Mesothelial cell of epicardium (in vitro differentiated cells): ENCODE measurements around the gene SNRPD1. TPM values are rescaled to one million over a fixed set of nuclear protein-coding genes. Genes with fewer than 3 reads are reported as not detected.

Experiments used
- DNase-seq, 2 experiments: peaks; one replicate each; pipeline ENCODE4 v3.0.0; 2021; ENCODE audit warnings: low spot score in 2 of 2; ENCODE audit not compliant: unreplicated experiment in 2 of 2
- H3K27ac Mint-ChIP-seq: 2 replicates; pipeline ENCODE4 v1.8.0; 2021; ENCODE audit warnings: mixed read lengths
- H3K27me3 Mint-ChIP-seq: 2 replicates; pipeline ENCODE4 v1.8.0; 2021; ENCODE audit warnings: low read depth, mixed read lengths
- H3K36me3 Mint-ChIP-seq: 2 replicates; pipeline ENCODE4 v1.8.0; 2021; ENCODE audit warnings: mixed read lengths
- H3K4me1 Mint-ChIP-seq: 2 replicates; pipeline ENCODE4 v1.8.0; 2021; ENCODE audit warnings: mixed read lengths
- H3K4me3 Mint-ChIP-seq: 2 replicates; pipeline ENCODE4 v1.8.0; 2021; ENCODE audit warnings: mild to moderate bottlenecking, moderate library complexity, mixed read lengths
- H3K9me3 Mint-ChIP-seq: 2 replicates; pipeline ENCODE4 v1.8.0; 2021; ENCODE audit warnings: mixed read lengths
- CTCF ChIP-seq: fragments of 200-600 bp; sonication (generic); IDR thresholded peaks from one replicate; pipeline ENCODE4 v1.5.0; 2021; ENCODE audit warnings: antibody characterized with exemption; ENCODE audit not compliant: unreplicated experiment
- total RNA-seq: library from RNA; stranded (reverse); gene quantifications from 3 replicates; pipeline ENCODE4 v1.2.1, GENCODE V29; 2021

Gene SNRPD1
- total RNA-seq, 1 donor from 2014 or later = 71.0 TPM

DNA sequence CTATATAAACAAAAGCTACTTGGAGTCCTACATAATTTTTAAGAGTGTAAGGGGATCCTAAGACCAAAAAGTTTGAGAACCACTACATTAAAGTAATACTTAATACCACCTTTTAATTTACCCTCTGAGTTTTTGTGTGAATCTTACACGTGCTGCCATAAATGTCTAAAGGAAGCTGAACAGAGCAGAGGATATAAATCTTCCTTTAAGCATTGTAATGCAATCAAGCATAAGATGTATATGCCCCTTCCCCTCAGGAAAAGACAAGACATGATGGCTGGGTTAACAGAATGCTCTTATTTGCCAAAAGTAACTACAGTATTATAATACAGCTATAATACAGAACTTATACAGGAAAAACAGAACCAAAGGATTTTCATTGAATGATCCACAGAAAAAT, 14.5 kb upstream of the SNRPD1 start:
- Mint-ChIP-seq H3K36me3 (peaks cover 9% of the 10 kb centered on the region), H3K4me3 (no peak overlapping the region), H3K4me1 (peaks cover 11% of the 10 kb centered on the region), H3K9me3 (peaks cover 7% of the 10 kb centered on the region), H3K27me3 (no peaks in the 10 kb centered on the region), H3K27ac (no peak overlapping the region)
- no peak for TF ChIP-seq CTCF
- DNase-seq = no peak

DNA sequence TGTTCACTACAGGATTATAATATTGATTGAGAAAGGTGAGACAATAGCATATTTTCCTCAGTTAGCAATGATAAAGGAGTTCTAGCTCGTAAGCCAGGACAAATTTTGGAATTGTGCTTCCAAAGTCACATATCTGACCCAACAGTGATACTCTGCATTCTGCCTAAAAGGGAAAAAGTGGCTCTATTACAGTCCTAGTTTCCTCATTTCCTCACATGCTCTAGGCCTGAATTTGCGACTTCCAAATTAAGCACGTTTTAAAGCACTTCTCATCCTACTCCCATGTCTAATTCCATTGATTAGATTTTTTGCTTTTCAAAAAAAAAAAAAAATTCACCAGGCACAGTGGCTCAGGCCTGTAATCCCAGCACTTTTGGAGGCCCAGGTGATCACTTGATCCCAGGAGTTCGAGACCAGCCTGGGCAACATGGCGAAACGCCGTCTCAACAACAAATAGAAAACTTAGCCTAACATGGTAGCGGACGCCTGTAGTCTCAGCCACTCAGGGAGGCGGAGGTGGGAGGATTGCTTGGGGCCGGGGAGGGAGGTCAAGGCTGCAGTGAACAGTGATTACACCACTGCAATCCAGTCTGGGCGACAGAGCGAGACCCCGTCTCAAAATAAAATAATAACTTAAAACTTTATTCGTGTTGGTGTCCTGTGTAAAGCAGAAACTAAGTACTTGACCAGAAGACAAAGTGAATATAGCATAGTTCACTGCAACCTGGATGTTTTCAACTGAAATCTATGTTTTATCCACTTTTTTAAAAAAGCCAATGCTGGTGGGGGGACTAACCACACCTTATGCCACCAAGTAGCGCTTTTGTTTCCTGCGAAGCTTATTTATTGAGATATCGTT, 13.2 kb upstream of the SNRPD1 start:
- Mint-ChIP-seq H3K27me3 (no peaks in the 10 kb centered on the region), H3K36me3 (peaks cover 4% of the 10 kb centered on the region), H3K9me3 (peaks cover 4% of the 10 kb centered on the region)

GRCh38 chr18:21599585-21600525, 12.3 kb upstream of the SNRPD1 start:
- Mint-ChIP-seq H3K4me1 (peaks cover 11% of the 10 kb centered on the region), H3K36me3 (no peaks in the 10 kb centered on the region), H3K27me3 (no peaks in the 10 kb centered on the region), H3K27ac (peak overlapping the region; percentile 99), H3K9me3 (no peaks in the 10 kb centered on the region), H3K4me3 (peak overlapping the region; percentile 83)
- peak; percentile 35 to 71 for DNase-seq
- no peak for TF ChIP-seq CTCF

More for the DNA sequence above, 13.2 kb upstream of the SNRPD1 start:
- Mint-ChIP-seq H3K4me3 (peak overlapping the region; percentile 83), H3K4me1 (peaks cover 11% of the 10 kb centered on the region), H3K27ac (peak overlapping the region; percentile 99)
- DNase-seq = no peak
- TF ChIP-seq CTCF = no peak

DNA sequence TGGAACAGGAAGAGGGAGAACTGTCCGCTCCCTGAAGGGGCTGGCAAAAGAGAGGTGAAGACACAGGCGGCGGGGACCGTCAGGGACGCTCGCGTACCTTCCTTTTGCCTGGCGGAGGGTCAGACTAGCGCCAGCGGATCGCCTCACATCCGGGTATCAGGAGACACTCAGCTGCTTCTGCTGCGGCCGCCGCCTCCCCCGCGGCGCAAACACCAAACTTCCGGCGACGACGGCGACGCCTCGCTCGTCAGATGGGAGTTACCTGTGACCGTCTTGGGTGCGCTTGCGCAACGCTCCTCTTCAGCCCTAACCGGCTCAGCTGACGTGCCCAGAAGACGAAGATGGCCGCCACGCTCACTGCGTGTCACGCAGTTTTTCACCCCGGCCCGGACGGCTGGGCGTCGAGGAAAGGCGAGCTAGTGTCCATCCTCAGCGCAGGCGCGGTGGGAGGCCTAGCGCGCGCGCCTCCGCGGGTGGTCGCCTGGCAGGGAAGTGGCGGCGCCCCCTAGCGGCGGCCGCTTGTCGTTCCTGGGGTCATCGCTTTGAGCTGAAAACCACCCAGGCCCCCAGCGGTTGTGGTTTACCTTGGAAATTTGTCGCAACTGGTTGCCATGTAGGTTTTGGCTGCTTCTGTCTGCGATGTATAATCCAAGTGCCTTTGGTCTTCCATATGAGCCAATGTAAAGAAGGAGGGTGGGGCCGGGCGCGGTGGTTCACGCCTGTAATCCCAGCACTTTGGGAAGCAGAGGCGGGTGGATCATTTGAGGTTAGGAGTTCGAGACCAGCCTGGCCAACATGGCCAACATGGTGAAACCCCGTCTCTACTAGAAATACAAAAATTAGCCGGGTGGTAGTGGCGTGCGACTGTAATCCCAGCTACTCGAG, 11.3 kb upstream of the SNRPD1 start, which contains the start of gene ESCO1:
TSS of gene ESCO1 (minus strand) at position 179 of the 885 bp plus-strand sequence. CDS start 25,861 bp downstream, outside the sequence.
- no peaks in the 10 kb centered on the region for H3K9me3 Mint-ChIP-seq
- peak; percentile 90 to 96 for DNase-seq
- H3K27me3 Mint-ChIP-seq = no peaks in the 10 kb centered on the region
- H3K36me3 Mint-ChIP-seq = no peaks in the 10 kb centered on the region
- peaks cover 11% of the 10 kb centered on the region for H3K4me1 Mint-ChIP-seq
- peak within 1 kb of the TSS; percentile 99 for H3K27ac Mint-ChIP-seq
- peak within 1 kb of the TSS; percentile 83 for H3K4me3 Mint-ChIP-seq
- peak; percentile 98 for TF ChIP-seq CTCF

GRCh38 chr18:21602299-21602587, 9.9 kb upstream of the SNRPD1 start:
- H3K9me3 Mint-ChIP-seq = no peaks in the 10 kb centered on the region
- TF ChIP-seq CTCF = no peak
- DNase-seq = no peak
- peaks cover 11% of the 10 kb centered on the region for H3K4me1 Mint-ChIP-seq
- peak overlapping the region; percentile 34 for H3K4me3 Mint-ChIP-seq
- H3K36me3 Mint-ChIP-seq = no peaks in the 10 kb centered on the region
- peak overlapping the region; percentile 39 for H3K27ac Mint-ChIP-seq
- no peaks in the 10 kb centered on the region for H3K27me3 Mint-ChIP-seq
